ENCODE measurements around the gene DLGAP5. TPM values are rescaled to one million over a fixed set of nuclear protein-coding genes. Genes with fewer than 3 reads are reported as not detected.

DLGAP5 gene
- polyA plus RNA-seq: 11.6 TPM
- long read RNA-seq, donor 1, partial matches to known transcripts: 15 of 18 reads
- long read RNA-seq, donor 1, other reads (novel, unspliced or antisense): 0 of 18 reads
- long read RNA-seq, donor 2, partial matches to known transcripts: 0 of 1 reads
- long read RNA-seq, donor 2, other reads (novel, unspliced or antisense): 0 of 1 reads
- long read RNA-seq, donor 3: 0 reads
- long read RNA-seq, donor 4: 0 reads
- long read RNA-seq, donor 5, transcript DLGAP5-201 (19 exons, 2,973 nt): major isoform, 5 of 5 reads
- long read RNA-seq, donor 5, partial matches to known transcripts: 0 of 5 reads
- long read RNA-seq, donor 5, other reads (novel, unspliced or antisense): 0 of 5 reads
- long read RNA-seq, donor 6, partial matches to known transcripts: 0 of 2 reads
- long read RNA-seq, donor 6, other reads (novel, unspliced or antisense): 0 of 2 reads
- long read RNA-seq, donor 7, partial matches to known transcripts: 12 of 14 reads
- long read RNA-seq, donor 7, other reads (novel, unspliced or antisense): 0 of 14 reads
- long read RNA-seq, donor 8: 0 reads
- long read RNA-seq, donor 9: 0 reads
- long read RNA-seq, donor 10, partial matches to known transcripts: 0 of 1 reads
- long read RNA-seq, donor 10, other reads (novel, unspliced or antisense): 0 of 1 reads
- long read RNA-seq, donor 11: 0 reads

- Histone ChIP-seq H3K4me3 (ENCODE audit: low read length) (peak within 1 kb of the TSS; percentile 66), H3K36me3 (ENCODE audit: control insufficient read depth, insufficient read depth, low read length) (no peaks in the 10 kb centered on the region), H3K4me1 (ENCODE audit: control insufficient read depth, insufficient read depth, low read length) (no peaks in the 10 kb centered on the region), H3K27ac (ENCODE audit: low read length) (peak within 1 kb of the TSS; percentile 37), H3K27me3 (ENCODE audit: control insufficient read depth, insufficient read depth, low read length) (no peaks in the 10 kb centered on the region), H3K9me3 (ENCODE audit: control insufficient read depth, low read depth, low read length) (no peaks in the 10 kb centered on the region)
- WGBS (ENCODE audit: insufficient coverage, low lambda C conversion rate): no CpG with 5 or more reads among the region's 46 CpGs
- DNase-seq: peak; percentile 96 to 97
Measured at GRCh38 chr14:55191203-55192053, at the start of gene DLGAP5. TSS of gene DLGAP5 (minus strand) at chr14:55191585. CDS start at chr14:55189179, 2,406 bp downstream.

GRCh38 chr14:55240526-55241178, 49.3 kb upstream of the DLGAP5 start:
- no peaks in the 10 kb centered on the region for H3K9me3 ChIP-seq (ENCODE audit: control insufficient read depth, low read depth, low read length)
- WGBS (ENCODE audit: insufficient coverage, low lambda C conversion rate): no CpG with 5 or more reads among the region's 33 CpGs
- H3K4me3 ChIP-seq (ENCODE audit: low read length): no peak overlapping the region
- no peaks in the 10 kb centered on the region for H3K36me3 ChIP-seq (ENCODE audit: control insufficient read depth, insufficient read depth, low read length)
- H3K4me1 ChIP-seq (ENCODE audit: control insufficient read depth, insufficient read depth, low read length): no peaks in the 10 kb centered on the region
- no peak overlapping the region for H3K27ac ChIP-seq (ENCODE audit: low read length)
- peaks cover 21% of the 10 kb centered on the region for H3K27me3 ChIP-seq (ENCODE audit: control insufficient read depth, insufficient read depth, low read length)
- peak in 1 of 2 donors; percentile 8 for DNase-seq

- no peak for DNase-seq
- no peaks in the 10 kb centered on the region for H3K36me3 ChIP-seq (ENCODE audit: control insufficient read depth, insufficient read depth, low read length)
- H3K9me3 ChIP-seq (ENCODE audit: control insufficient read depth, low read depth, low read length): no peaks in the 10 kb centered on the region
- H3K4me3 ChIP-seq (ENCODE audit: low read length): no peak overlapping the region
- no peak overlapping the region for H3K27ac ChIP-seq (ENCODE audit: low read length)
- H3K4me1 ChIP-seq (ENCODE audit: control insufficient read depth, insufficient read depth, low read length): no peaks in the 10 kb centered on the region
- peaks cover 21% of the 10 kb centered on the region for H3K27me3 ChIP-seq (ENCODE audit: control insufficient read depth, insufficient read depth, low read length)
- WGBS (ENCODE audit: insufficient coverage, low lambda C conversion rate): no CpG with 5 or more reads among the region's 1 CpG
Measured at GRCh38 chr14:55239320-55239719, 47.9 kb upstream of the DLGAP5 start.

GRCh38 chr14:55238019-55238680, 46.8 kb upstream of the DLGAP5 start:
- WGBS (ENCODE audit: insufficient coverage, low lambda C conversion rate): 98% methylated on average over 5 of the region's 12 CpGs
- peaks cover 21% of the 10 kb centered on the region for H3K27me3 ChIP-seq (ENCODE audit: control insufficient read depth, insufficient read depth, low read length)
- no peak overlapping the region for H3K27ac ChIP-seq (ENCODE audit: low read length)
- H3K4me1 ChIP-seq (ENCODE audit: control insufficient read depth, insufficient read depth, low read length): no peaks in the 10 kb centered on the region
- no peak overlapping the region for H3K4me3 ChIP-seq (ENCODE audit: low read length)
- H3K9me3 ChIP-seq (ENCODE audit: control insufficient read depth, low read depth, low read length): no peaks in the 10 kb centered on the region
- no peak for DNase-seq
- H3K36me3 ChIP-seq (ENCODE audit: control insufficient read depth, insufficient read depth, low read length): no peaks in the 10 kb centered on the region

GRCh38 chr14:55233591-55233990, 42.2 kb upstream of the DLGAP5 start:
- 80% methylated on average over 1 of the region's 3 CpGs for WGBS (ENCODE audit: insufficient coverage, low lambda C conversion rate)
- Histone ChIP-seq H3K9me3 (ENCODE audit: control insufficient read depth, low read depth, low read length) (no peaks in the 10 kb centered on the region), H3K36me3 (ENCODE audit: control insufficient read depth, insufficient read depth, low read length) (no peaks in the 10 kb centered on the region), H3K27ac (ENCODE audit: low read length) (no peak overlapping the region), H3K4me1 (ENCODE audit: control insufficient read depth, insufficient read depth, low read length) (no peaks in the 10 kb centered on the region), H3K4me3 (ENCODE audit: low read length) (no peak overlapping the region), H3K27me3 (ENCODE audit: control insufficient read depth, insufficient read depth, low read length) (peaks cover 3% of the 10 kb centered on the region)
- DNase-seq: no peak

GRCh38 chr14:55228261-55228660, 36.9 kb upstream of the DLGAP5 start:
- Histone ChIP-seq H3K36me3 (ENCODE audit: control insufficient read depth, insufficient read depth, low read length) (no peaks in the 10 kb centered on the region), H3K27ac (ENCODE audit: low read length) (no peak overlapping the region), H3K9me3 (ENCODE audit: control insufficient read depth, low read depth, low read length) (peaks cover 11% of the 10 kb centered on the region), H3K4me3 (ENCODE audit: low read length) (no peak overlapping the region), H3K4me1 (ENCODE audit: control insufficient read depth, insufficient read depth, low read length) (no peaks in the 10 kb centered on the region), H3K27me3 (ENCODE audit: control insufficient read depth, insufficient read depth, low read length) (no peaks in the 10 kb centered on the region)
- no peak for DNase-seq
- no CpG with 5 or more reads among the region's 2 CpGs for WGBS (ENCODE audit: insufficient coverage, low lambda C conversion rate)

GRCh38 chr14:55223364-55223763, 32.0 kb upstream of the DLGAP5 start:
- Histone ChIP-seq H3K27me3 (ENCODE audit: control insufficient read depth, insufficient read depth, low read length) (no peaks in the 10 kb centered on the region), H3K4me1 (ENCODE audit: control insufficient read depth, insufficient read depth, low read length) (no peaks in the 10 kb centered on the region), H3K9me3 (ENCODE audit: control insufficient read depth, low read depth, low read length) (peaks cover 11% of the 10 kb centered on the region), H3K27ac (ENCODE audit: low read length) (no peak overlapping the region), H3K4me3 (ENCODE audit: low read length) (no peak overlapping the region), H3K36me3 (ENCODE audit: control insufficient read depth, insufficient read depth, low read length) (no peaks in the 10 kb centered on the region)
- DNase-seq: no peak

- Histone ChIP-seq H3K9me3 (ENCODE audit: control insufficient read depth, low read depth, low read length) (peaks cover 3% of the 10 kb centered on the region), H3K4me1 (ENCODE audit: control insufficient read depth, insufficient read depth, low read length) (no peaks in the 10 kb centered on the region), H3K27me3 (ENCODE audit: control insufficient read depth, insufficient read depth, low read length) (no peaks in the 10 kb centered on the region), H3K27ac (ENCODE audit: low read length) (no peak overlapping the region), H3K36me3 (ENCODE audit: control insufficient read depth, insufficient read depth, low read length) (no peaks in the 10 kb centered on the region), H3K4me3 (ENCODE audit: low read length) (no peak overlapping the region)
- peak in 1 of 2 donors; percentile 36 for DNase-seq
Measured at GRCh38 chr14:55221968-55222367, 30.6 kb upstream of the DLGAP5 start.

GRCh38 chr14:55221186-55221585, 29.8 kb upstream of the DLGAP5 start:
- Histone ChIP-seq H3K9me3 (ENCODE audit: control insufficient read depth, low read depth, low read length) (no peaks in the 10 kb centered on the region), H3K36me3 (ENCODE audit: control insufficient read depth, insufficient read depth, low read length) (no peaks in the 10 kb centered on the region), H3K27me3 (ENCODE audit: control insufficient read depth, insufficient read depth, low read length) (no peaks in the 10 kb centered on the region), H3K4me3 (ENCODE audit: low read length) (no peak overlapping the region), H3K27ac (ENCODE audit: low read length) (no peak overlapping the region), H3K4me1 (ENCODE audit: control insufficient read depth, insufficient read depth, low read length) (no peaks in the 10 kb centered on the region)
- no peak for DNase-seq
- WGBS (ENCODE audit: insufficient coverage, low lambda C conversion rate): 60% methylated on average over 1 of the region's 4 CpGs

All from large intestine (tissue), 12 donors.